Aorta (tissue), 5 donors: ENCODE results near the gene RILPL2. TPM values are rescaled to one million over a fixed set of nuclear protein-coding genes. Genes with fewer than 3 reads are reported as not detected.
A peak's percentile ranks its signal among the peaks of the same experiment; 100 is the strongest.
"Not testable (repeated sequence)": the region's sequence is repeated elsewhere in the genome, so short reads cannot be mapped to it uniquely, and the experiment has no call there.

Experiments
- ATAC-seq: fragments of 200-7000 bp; cut with Tn5 transposase; one replicate; pipeline ENCODE4 v1.9.1; 2022; ENCODE audit warnings: moderate library complexity; ENCODE audit not compliant: low FRiP score
- DNase-seq, 2 donors: peaks; one replicate each; pipeline ENCODE4 v3.0.0-alpha.2; 2020
- H3K27ac ChIP-seq, 2 donors: one replicate each; pipeline ENCODE4 v1.5.1; 2013; ENCODE audit warnings: low read length in 2 of 2, mild to moderate bottlenecking in 2 of 2, moderate library complexity in 2 of 2, control low read depth in 1 of 2, inconsistent platforms in 1 of 2, low read depth in 1 of 2
- H3K27me3 ChIP-seq, 2 donors: one replicate each; pipeline ENCODE4 v1.6.1; 2013; ENCODE audit warnings: control low read depth in 1 of 2, low read length in 1 of 2, mild to moderate bottlenecking in 1 of 2, moderate library complexity in 1 of 2; ENCODE audit not compliant: insufficient read depth in 2 of 2, control insufficient read depth in 1 of 2
- H3K36me3 ChIP-seq, 2 donors: one replicate each; pipeline ENCODE4 v1.6.1; 2013; ENCODE audit warnings: control low read depth in 1 of 2, low read length in 1 of 2, mild to moderate bottlenecking in 1 of 2; ENCODE audit not compliant: insufficient read depth in 2 of 2, control insufficient read depth in 1 of 2
- H3K4me1 ChIP-seq, 2 donors: one replicate each; pipeline ENCODE4 v1.6.1; 2013; ENCODE audit warnings: low read length in 2 of 2, control low read depth in 1 of 2, mild to moderate bottlenecking in 1 of 2, moderate library complexity in 1 of 2; ENCODE audit not compliant: insufficient read depth in 2 of 2, control insufficient read depth in 1 of 2
- H3K4me3 ChIP-seq, 2 donors: one replicate each; pipeline ENCODE4 v1.5.1; 2013; ENCODE audit warnings: low read length in 2 of 2, control low read depth in 1 of 2, mild to moderate bottlenecking in 1 of 2
- H3K9me3 ChIP-seq: one replicate; pipeline ENCODE4 v1.6.1; 2013; ENCODE audit warnings: mild to moderate bottlenecking, low read length; ENCODE audit not compliant: control insufficient read depth
- WGBS, 2 donors: extraction: QIAGEN DNeasy Blood & Tissue Kit; methylation state at CpG; one replicate each; pipeline ENCODE4 v1.1.7; 2013; 5-methylcytosine and 5-hydroxymethylcytosine counted together
- intact Hi-C, 2 donors: fragments of 100-400 bp; cut with DNase I; formaldehyde crosslinking; loops; one replicate each; pipeline versions ENCODE4 v1.14.2 to v1.15.0; 2022
- long read RNA-seq, 2 donors: library from polyadenylated mRNA; unstranded; transcript quantifications; one replicate each; pipeline ENCODE4 v2.0.0, GENCODE V29; 2020 to 2021
- polyA plus RNA-seq, 2 donors: library from polyadenylated mRNA; stranded (reverse); fragments of 200-250 nt; gene quantifications; one replicate each; pipeline ENCODE4 v1.2.3, GENCODE V29; 2013
- total RNA-seq, 2 donors: library from RNA; stranded (reverse); fragmentation: NEBNext Ultra II Directional; extraction: Animal tissue kit (Norgen Biotek cat#: 25700); gene quantifications; one replicate each; pipeline ENCODE4 v1.2.1, GENCODE V29; 2021
- donor health status: healthy with polysubstance abuse.
- donor health status: Bipolar disorder and iron deficiency.
- donor health status: DM: no; HTN: no; CAD: no.
- donor health status: DM: no; HTN: no; CAD: no.
- donor health status: DM: yes; HTN: yes; CAD: no.

Gene RILPL2, protein sequence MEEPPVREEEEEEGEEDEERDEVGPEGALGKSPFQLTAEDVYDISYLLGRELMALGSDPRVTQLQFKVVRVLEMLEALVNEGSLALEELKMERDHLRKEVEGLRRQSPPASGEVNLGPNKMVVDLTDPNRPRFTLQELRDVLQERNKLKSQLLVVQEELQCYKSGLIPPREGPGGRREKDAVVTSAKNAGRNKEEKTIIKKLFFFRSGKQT
- 10 to 100 TPM; 12.6 to 13.7 TPM for total RNA-seq
- polyA plus RNA-seq = 10 to 100 TPM; 19.4 to 25.3 TPM
- long read RNA-seq, donor 1, full-length matches to known transcripts = 98 of 131 reads
- long read RNA-seq, donor 1, partial matches to known transcripts = 2 of 131 reads
- long read RNA-seq, donor 1, other reads (novel, unspliced or antisense) = 31 of 131 reads
- long read RNA-seq, donor 2, full-length matches to known transcripts = 21 of 26 reads
- long read RNA-seq, donor 2, partial matches to known transcripts = 1 of 26 reads
- long read RNA-seq, donor 2, other reads (novel, unspliced or antisense) = 4 of 26 reads

DNA sequence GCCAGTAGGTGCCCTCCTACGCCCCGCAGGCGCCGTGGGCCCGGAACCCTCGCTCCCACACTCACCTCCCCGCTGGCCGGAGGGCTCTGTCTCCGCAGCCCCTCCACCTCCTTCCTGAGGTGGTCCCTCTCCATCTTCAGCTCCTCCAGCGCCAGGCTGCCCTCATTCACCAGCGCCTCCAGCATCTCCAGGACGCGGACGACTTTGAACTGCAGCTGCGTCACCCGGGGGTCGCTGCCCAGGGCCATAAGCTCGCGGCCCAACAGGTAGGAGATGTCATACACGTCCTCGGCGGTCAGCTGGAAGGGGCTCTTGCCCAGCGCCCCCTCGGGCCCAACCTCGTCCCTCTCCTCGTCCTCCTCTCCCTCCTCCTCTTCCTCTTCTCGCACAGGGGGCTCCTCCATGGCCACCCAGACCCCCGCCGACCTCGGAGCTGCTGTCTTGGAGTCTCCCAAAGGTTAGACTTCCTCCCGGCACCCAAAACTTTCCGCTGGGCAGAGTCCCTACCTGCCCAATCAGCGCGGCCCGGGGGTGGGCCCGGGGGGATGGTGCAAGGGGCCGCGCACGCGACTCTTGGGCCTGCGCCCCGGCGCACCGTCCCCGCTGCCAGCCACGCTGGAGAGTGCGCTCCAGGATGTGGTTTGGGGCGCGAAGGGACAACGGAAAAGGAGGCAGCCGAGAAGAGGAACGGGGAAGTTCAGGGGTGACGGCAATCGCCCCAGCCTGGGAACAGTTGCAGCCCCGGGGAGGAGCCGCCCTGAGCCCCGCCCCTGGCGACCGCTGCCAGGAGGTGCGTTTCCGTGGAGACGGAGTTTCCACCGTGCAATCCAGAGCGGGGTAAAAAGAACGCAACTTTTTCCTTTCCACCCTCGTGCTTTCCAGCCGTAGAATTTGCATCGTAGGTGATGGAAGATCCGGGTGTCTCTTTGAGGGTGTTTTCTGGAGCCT, at the start of gene RILPL2:
Gene RILPL2, minus strand, starts transcription at position 668 of the 948 bp plus-strand sequence. Its CDS starts 264 bp downstream, at position 404.
- DNase-seq (peak; percentile 97), ATAC-seq (peak; percentile 96)
- WGBS, 2 donors = 0 to 1% methylated on average over 65 to 69 of the region's 69 CpGs
- intact Hi-C loops = loop anchor here in 1 of 2 donors (2.0 kb wide), 1 partner anchor 43 kb away; no protein-coding TSS in a partner anchor
- peak within 1 kb of the TSS; percentile 74 to 87 for H3K4me3 ChIP-seq
- no peaks in the 10 kb centered on the region for H3K36me3 ChIP-seq
- no peaks in the 10 kb centered on the region for H3K9me3 ChIP-seq
- peaks cover 0 to 4% of the 10 kb centered on the region in 2 donors for H3K4me1 ChIP-seq
- H3K27me3 ChIP-seq = no peaks in the 10 kb centered on the region
- peak within 1 kb of the TSS; percentile 20 to 71 for H3K27ac ChIP-seq

DNA sequence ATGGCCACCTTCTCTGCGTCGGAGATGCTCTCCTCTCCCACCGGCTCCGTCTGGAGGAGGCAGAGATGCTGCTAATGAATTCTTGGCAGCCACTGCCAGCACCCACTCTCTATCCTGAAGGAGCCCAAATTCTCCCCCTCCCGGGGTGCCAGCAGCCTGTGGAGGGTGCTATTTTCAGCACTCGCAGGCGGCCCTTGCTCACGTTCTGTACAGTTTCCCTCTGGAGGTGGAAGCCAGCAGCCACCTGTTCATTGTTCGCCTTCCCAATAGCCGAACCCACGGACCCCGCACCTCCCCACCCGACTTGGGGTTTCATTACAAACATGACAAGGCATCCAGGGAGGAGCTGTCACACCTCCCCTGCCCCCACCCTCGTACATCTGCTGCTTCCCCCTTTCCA, 49.3 kb upstream of the RILPL2 start:
- H3K27ac ChIP-seq = no peak overlapping the region
- H3K27me3 ChIP-seq = no peaks in the 10 kb centered on the region
- WGBS, 2 donors = 77 to 82% methylated on average over 14 of the region's 14 CpGs
- H3K9me3 ChIP-seq = no peaks in the 10 kb centered on the region
- DNase-seq (peak in 1 of 2 donors; percentile 37), ATAC-seq (no peak)
- H3K36me3 ChIP-seq = no peaks in the 10 kb centered on the region
- no peak overlapping the region for H3K4me3 ChIP-seq
- no peaks in the 10 kb centered on the region for H3K4me1 ChIP-seq
- intact Hi-C loops = no loop called here

DNA sequence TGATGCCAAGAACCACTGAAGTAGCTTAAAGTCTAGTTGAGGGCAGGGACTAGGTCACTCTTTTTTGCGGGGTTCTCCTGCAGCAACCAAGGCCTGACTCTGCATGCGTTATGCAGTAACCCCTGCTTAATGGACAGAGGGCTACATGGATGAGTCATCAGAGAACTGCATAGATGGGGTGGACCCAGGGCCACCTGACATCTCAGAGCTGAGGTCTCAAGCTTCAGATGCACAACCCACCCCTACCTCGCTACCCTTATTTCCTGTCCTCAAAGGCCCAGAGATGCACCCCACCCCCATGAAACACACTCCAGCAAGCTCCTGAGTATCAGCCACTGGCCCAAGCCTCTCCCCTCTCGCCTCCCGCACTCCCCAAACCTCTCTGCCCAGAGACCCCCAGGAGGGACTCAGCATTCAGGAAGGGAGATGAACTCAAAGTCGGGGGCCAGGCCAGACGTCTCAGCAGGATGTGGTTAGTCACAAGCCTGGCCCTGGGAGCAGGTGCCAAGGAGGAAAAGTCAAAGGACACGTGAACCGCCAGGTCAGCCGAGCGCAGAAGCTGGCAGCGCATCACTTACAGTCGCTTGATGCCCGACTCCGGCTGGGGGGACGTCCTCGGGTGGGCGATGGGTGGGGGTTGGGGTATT, 47.2 kb upstream of the RILPL2 start:
- no peak for ATAC-seq
- Histone ChIP-seq H3K9me3 (no peaks in the 10 kb centered on the region), H3K36me3 (no peaks in the 10 kb centered on the region), H3K27ac (no peak overlapping the region), H3K4me1 (peaks cover 0 to 6% of the 10 kb centered on the region in 2 donors), H3K27me3 (no peaks in the 10 kb centered on the region), H3K4me3 (no peak overlapping the region)
- 78 to 82% methylated on average over 18 of the region's 18 CpGs for WGBS, 2 donors
- DNase-seq = peak in 1 of 2 donors; percentile 41
- intact Hi-C loops = loop anchor here in 1 of 2 donors (5.0 kb wide), 1 partner anchor 34 kb away; no protein-coding TSS in a partner anchor

GRCh38 chr12:123482876-123483275, 46.4 kb upstream of the RILPL2 start:
- no peaks in the 10 kb centered on the region for H3K27me3 ChIP-seq
- H3K4me1 ChIP-seq = peaks cover 0 to 6% of the 10 kb centered on the region in 2 donors
- no peaks in the 10 kb centered on the region for H3K36me3 ChIP-seq
- no peaks in the 10 kb centered on the region for H3K9me3 ChIP-seq
- H3K27ac ChIP-seq = peak overlapping the region in 1 of 2 donors; percentile 37
- WGBS, 2 donors = 45 to 46% methylated on average over 6 of the region's 6 CpGs
- intact Hi-C loops = loop anchor here in 1 of 2 donors (5.0 kb wide), 1 partner anchor 34 kb away; no protein-coding TSS in a partner anchor
- H3K4me3 ChIP-seq = no peak overlapping the region
- peak in 1 of 2 donors; percentile 23 for DNase-seq
- no peak for ATAC-seq

- WGBS, 2 donors = 59 to 63% methylated on average over 5 of the region's 5 CpGs
- H3K9me3 ChIP-seq, H3K27ac ChIP-seq, H3K27me3 ChIP-seq, H3K36me3 ChIP-seq, H3K4me3 ChIP-seq, ATAC-seq, H3K4me1 ChIP-seq: not testable (repeated sequence)
- intact Hi-C loops = loop anchor here in 1 of 2 donors (5.0 kb wide), 1 partner anchor 36 kb away; no protein-coding TSS in a partner anchor
- DNase-seq = peak in 1 of 2 donors; percentile 25
These were observed 44.8 kb upstream of the RILPL2 start for GRCh38 chr12:123481251-123481650.

GRCh38 chr12:123479442-123480180, 43.1 kb upstream of the RILPL2 start:
- 21 to 34% methylated on average over 14 of the region's 14 CpGs for WGBS, 2 donors
- ATAC-seq (peak; percentile 58), DNase-seq (peak in 1 of 2 donors; percentile 51)
- no peaks in the 10 kb centered on the region for H3K9me3 ChIP-seq
- intact Hi-C loops = loop anchor here (2.0 to 10.0 kb wide), 4 partner anchors 38 to 85 kb away; partner anchors contain the start of gene RILPL2 (in 1 of the 2)
- peak overlapping the region; percentile 86 to 87 for H3K27ac ChIP-seq
- no peak overlapping the region for H3K4me3 ChIP-seq
- H3K36me3 ChIP-seq = no peaks in the 10 kb centered on the region
- no peaks in the 10 kb centered on the region for H3K27me3 ChIP-seq
- peaks cover 0 to 6% of the 10 kb centered on the region in 2 donors for H3K4me1 ChIP-seq

- WGBS, 2 donors = 3 to 7% methylated on average over 10 of the region's 10 CpGs
- Histone ChIP-seq H3K4me1 (peaks cover 0 to 6% of the 10 kb centered on the region in 2 donors), H3K9me3 (no peaks in the 10 kb centered on the region), H3K27ac (peak overlapping the region; percentile 86 to 87), H3K36me3 (no peaks in the 10 kb centered on the region), H3K27me3 (no peaks in the 10 kb centered on the region), H3K4me3 (no peak overlapping the region)
- intact Hi-C loops = loop anchor here (1.0 to 10.0 kb wide), 4 partner anchors 42 to 104 kb away; partner anchors contain the start of gene RILPL2 (in 1 of the 2)
- DNase-seq = peak; percentile 87 to 90
- ATAC-seq = peak; percentile 89
These were observed 42.3 kb upstream of the RILPL2 start for GRCh38 chr12:123478762-123479161.
